ENCODE data around the gene RUNX2.

Gene RUNX2

GRCh38 chr6:45688180-45688579 lies 360.1 kb downstream of the RUNX2 start (continued):
- TF ChIP-seq ZNF548 (tag by site-specific recombination; IDR thresholded peaks at IDR 0.05) (no peak), ZFP37 (tag by site-specific recombination; IDR thresholded peaks at IDR 0.05) (no peak), ZNF621 (tag by site-specific recombination; IDR thresholded peaks at IDR 0.05) (no peak), ZSCAN23 (tag by site-specific recombination; IDR thresholded peaks at IDR 0.05) (no peak), ZFP41 (tag by site-specific recombination; IDR thresholded peaks at IDR 0.05; ENCODE audit: borderline replicate concordance) (no peak), TCF7L2 (IDR thresholded peaks at IDR 0.05; ENCODE audit: borderline replicate concordance, low read depth, low read length) (no peak), KLF1 (tag by site-specific recombination; IDR thresholded peaks at IDR 0.05) (no peak)

- ChIA-PET POLR2A (no interaction called here), CTCF (interaction anchor here (1.1 kb wide), 1 partner anchor 24 kb away, joined by 7 read pairs; no protein-coding TSS in a partner anchor)
- no peak for TF ChIP-seq ZNF548 (tag by site-specific recombination; IDR thresholded peaks at IDR 0.05)
- TF ChIP-seq KLF10 (tag by site-specific recombination; IDR thresholded peaks at IDR 0.05): no peak
- no peak for TF ChIP-seq ZFP3 (tag by site-specific recombination; IDR thresholded peaks at IDR 0.05; ENCODE audit: low read depth)
- TF ChIP-seq KLF7 (tag by site-specific recombination; IDR thresholded peaks at IDR 0.05; ENCODE audit: borderline replicate concordance): no peak
- no peak for TF ChIP-seq ZNF426 (tag by site-specific recombination; IDR thresholded peaks at IDR 0.05)
- TF ChIP-seq MEIS1 (CRISPR knock-in tag; IDR thresholded peaks at IDR 0.05; ENCODE audit: borderline replicate concordance): no peak
- TF ChIP-seq ZFP41 (tag by site-specific recombination; IDR thresholded peaks at IDR 0.05; ENCODE audit: borderline replicate concordance): no peak
- TF ChIP-seq ZNF837 (tag by site-specific recombination; IDR thresholded peaks at IDR 0.05): no peak
- no peak for TF ChIP-seq ZBTB17 (tag by site-specific recombination; IDR thresholded peaks at IDR 0.05)
- no peak for TF ChIP-seq ZSCAN23 (tag by site-specific recombination; IDR thresholded peaks at IDR 0.05)
- no peak for TF ChIP-seq ZNF223 (tag by site-specific recombination; IDR thresholded peaks at IDR 0.05)
- no peak for TF ChIP-seq FEZF1 (tag by site-specific recombination; IDR thresholded peaks at IDR 0.05)
- no peak for TF ChIP-seq YY1 (tag by site-specific recombination; IDR thresholded peaks at IDR 0.05)
- Histone ChIP-seq H3K36me3 (ENCODE audit: control insufficient read depth in 2 of 2, insufficient read depth in 1 of 2, low read length in 2 of 2) (no peaks in the 10 kb centered on the region), H3K4me1 (ENCODE audit: control insufficient read depth, insufficient read depth, low read length) (no peaks in the 10 kb centered on the region), H3K9me3 (ENCODE audit: control insufficient read depth, insufficient read depth, low read depth, low read length) (no peaks in the 10 kb centered on the region), H3K27ac (ENCODE audit: extremely low read depth, low read depth, low read length) (no peak overlapping the region), H3K4me3 (ENCODE audit: low read depth, low read length) (no peak overlapping the region)
Measured at GRCh38 chr6:45689926-45690615, 361.9 kb downstream of the RUNX2 start.

- ChIA-PET CTCF (interaction anchor here (1.1 kb wide), 1 partner anchor 24 kb away, joined by 7 read pairs; no protein-coding TSS in a partner anchor), POLR2A (no interaction called here)
- TF ChIP-seq ZNF48 (tag by site-specific recombination; IDR thresholded peaks at IDR 0.05) (no peak), ZNF157 (tag by site-specific recombination; IDR thresholded peaks at IDR 0.05) (no peak), ATF2 (tag by site-specific recombination; IDR thresholded peaks at IDR 0.05; ENCODE audit: low read depth) (no peak), ZNF707 (tag by site-specific recombination; IDR thresholded peaks at IDR 0.05) (no peak), ZNF521 (tag by site-specific recombination; IDR thresholded peaks at IDR 0.05) (no peak), ZNF747 (tag by site-specific recombination; IDR thresholded peaks at IDR 0.05) (no peak), ZNF184 (tag by site-specific recombination; IDR thresholded peaks at IDR 0.05) (no peak), GLI2 (tag by site-specific recombination; IDR thresholded peaks at IDR 0.05; ENCODE audit: borderline replicate concordance, low read depth) (no peak), PRDM6 (tag by site-specific recombination; IDR thresholded peaks at IDR 0.05) (no peak), ZNF335 (tag by site-specific recombination; conservative IDR thresholded peaks at IDR 0.05) (no peak), ZNF837 (tag by site-specific recombination; IDR thresholded peaks at IDR 0.05) (no peak), KLF7 (tag by site-specific recombination; IDR thresholded peaks at IDR 0.05; ENCODE audit: borderline replicate concordance) (no peak)
- no peak overlapping the region for H3K27ac ChIP-seq (ENCODE audit: extremely low read depth, low read depth, low read length)
- H3K4me1 ChIP-seq (ENCODE audit: control insufficient read depth, insufficient read depth, low read length): no peaks in the 10 kb centered on the region
- H3K9me3 ChIP-seq (ENCODE audit: control insufficient read depth, insufficient read depth, low read depth, low read length): no peaks in the 10 kb centered on the region
- H3K4me3 ChIP-seq (ENCODE audit: low read depth, low read length): no peak overlapping the region
- H3K36me3 ChIP-seq (ENCODE audit: control insufficient read depth in 2 of 2, insufficient read depth in 1 of 2, low read length in 2 of 2): no peaks in the 10 kb centered on the region
Measured at GRCh38 chr6:45690846-45691245, 362.7 kb downstream of the RUNX2 start.
